Endothelial cell of umbilical vein (primary cell): ENCODE measurements around the gene DDX54. TPM values are rescaled to one million over a fixed set of nuclear protein-coding genes. Genes with fewer than 3 reads are reported as not detected.

Source experiments
- microRNA-seq: library from miRNA; unstranded; fragments of <30 nt; microRNA quantifications from one replicate; pipeline ENCODE4 v1.2.0, GENCODE V29; 2021; ENCODE audit warnings: borderline number of aligned reads, borderline replicate concordance
- polyA plus RNA-seq, 4 experiments: library from polyadenylated mRNA; depleted of rRNA in 3 of 4; stranded (reverse) in 3 of 4; unstranded in 1 of 4; fragments of >200 nt; gene quantifications; 2 replicates each; pipeline versions ENCODE4 v1.2.1 to v1.2.3, GENCODE V29; 2011 to 2012; ENCODE audit warnings: missing spikeins in 1 of 4
- small RNA-seq: library from RNA; depleted of rRNA; stranded (forward); fragments of <200 nt; gene quantifications from one replicate; pipeline ENCODE3, GENCODE V24; 2012; ENCODE audit warnings: low replicate concordance, low read depth; ENCODE audit not compliant: insufficient read depth, insufficient read length
- total RNA-seq: library from RNA; stranded (reverse); gene quantifications from 2 replicates; pipeline ENCODE4 v1.2.3, GENCODE V29; 2021

DDX54 gene
- total and polyA plus RNA-seq, 2 donors (not counting 3 experiments of a cell fraction or from before 2014, with no cell fraction given) = 54.1 to 90.0 TPM

Small RNAs within 50 kb of the gene (microRNA-seq; reads per million reads assigned to microRNA genes)
- gene MIR7106 = not detected

Small RNAs within 50 kb of the gene (small RNA-seq; reads per million reads assigned to genes)
- gene MIR7106 = not detected
- gene RF00019 = not detected

Other genes with a start within 250 kb of the DDX54 start
- gene OAS3, start 247.0 kb downstream of the DDX54 start, total RNA-seq = 15.9 and 19.8 TPM in 2 replicates
- gene OAS3, start 247.0 kb downstream of the DDX54 start, polyA plus RNA-seq = 13.1 and 15.7 TPM in 2 replicates
- gene OAS2, start 207.0 kb downstream of the DDX54 start, total RNA-seq = 2.4 and 3.1 TPM in 2 replicates
- gene OAS2, start 207.0 kb downstream of the DDX54 start, polyA plus RNA-seq = 1.3 and 1.7 TPM in 2 replicates
- gene DTX1, start 128.7 kb downstream of the DDX54 start, total RNA-seq = 0.14 and 0.22 TPM in 2 replicates
- 0.06 and 0.11 TPM in 2 replicates for gene DTX1, start 128.7 kb downstream of the DDX54 start, polyA plus RNA-seq
- gene RASAL1, start 49.7 kb downstream of the DDX54 start, total RNA-seq = not detected in 2 replicates
- not detected in 2 replicates for gene RASAL1, start 49.7 kb downstream of the DDX54 start, polyA plus RNA-seq
- not detected in 2 replicates for gene CFAP73, start 35.8 kb downstream of the DDX54 start, total RNA-seq
- gene CFAP73, start 35.8 kb downstream of the DDX54 start, polyA plus RNA-seq = not detected in 2 replicates
- gene RITA1, start 243 bp upstream of the DDX54 start, total RNA-seq = 20.4 and 20.7 TPM in 2 replicates
- gene RITA1, start 243 bp upstream of the DDX54 start, polyA plus RNA-seq = 21.1 and 21.3 TPM in 2 replicates
- gene TPCN1, start 36.0 kb upstream of the DDX54 start, total RNA-seq = 17.9 and 28.3 TPM in 2 replicates
- 18.7 and 19.5 TPM in 2 replicates for gene TPCN1, start 36.0 kb upstream of the DDX54 start, polyA plus RNA-seq
- gene SLC8B1, start 149.6 kb upstream of the DDX54 start, total RNA-seq = 28.4 and 29.9 TPM in 2 replicates
- gene SLC8B1, start 149.6 kb upstream of the DDX54 start, polyA plus RNA-seq = 45.4 and 50.6 TPM in 2 replicates
- 44.8 and 46.8 TPM in 2 replicates for gene PLBD2, start 173.1 kb upstream of the DDX54 start, total RNA-seq
- 20.3 and 24.4 TPM in 2 replicates for gene PLBD2, start 173.1 kb upstream of the DDX54 start, polyA plus RNA-seq
- not detected in 2 replicates for gene SDS, start 218.4 kb upstream of the DDX54 start, total RNA-seq
- not detected in 2 replicates for gene SDS, start 218.4 kb upstream of the DDX54 start, polyA plus RNA-seq
- 3.7 and 5.7 TPM in 2 replicates for gene SDSL, start 236.9 kb upstream of the DDX54 start, total RNA-seq
- gene SDSL, start 236.9 kb upstream of the DDX54 start, polyA plus RNA-seq = 15.5 and 16.9 TPM in 2 replicates